ENCODE measurements around the gene MORC3.

- TF ChIP-seq CTCF (IDR thresholded peaks at IDR 0.05; ENCODE audit: low read depth, low read length, missing input control) (no peak), REST (IDR thresholded peaks at IDR 0.05) (no peak), ZBTB33 (IDR thresholded peaks at IDR 0.05) (no peak)
Measured at GRCh38 chr21:36375994-36376393, 56.0 kb downstream of the MORC3 start.
